ENCODE data around the gene CCDC148.

DNA sequence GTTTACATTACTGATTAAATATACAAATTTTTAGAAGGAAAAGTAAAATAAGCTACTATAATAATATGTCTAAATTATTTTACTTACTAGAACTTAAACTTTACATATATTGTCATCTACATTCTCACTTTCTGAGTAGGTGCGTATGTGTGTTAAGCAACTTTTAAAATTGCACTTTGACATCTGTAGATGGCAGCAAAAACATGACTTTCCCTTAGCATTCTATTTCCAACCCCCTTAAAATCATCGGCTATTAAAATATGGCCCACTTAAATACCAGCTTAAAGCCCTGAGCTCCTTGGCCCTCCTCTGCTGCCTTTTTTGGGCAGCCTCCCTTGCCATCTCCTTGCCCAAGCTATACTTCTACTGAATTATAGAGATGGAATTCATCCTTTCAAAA lies 276.9 kb downstream of the CCDC148 start:
- TF ChIP-seq, protein P1, sequence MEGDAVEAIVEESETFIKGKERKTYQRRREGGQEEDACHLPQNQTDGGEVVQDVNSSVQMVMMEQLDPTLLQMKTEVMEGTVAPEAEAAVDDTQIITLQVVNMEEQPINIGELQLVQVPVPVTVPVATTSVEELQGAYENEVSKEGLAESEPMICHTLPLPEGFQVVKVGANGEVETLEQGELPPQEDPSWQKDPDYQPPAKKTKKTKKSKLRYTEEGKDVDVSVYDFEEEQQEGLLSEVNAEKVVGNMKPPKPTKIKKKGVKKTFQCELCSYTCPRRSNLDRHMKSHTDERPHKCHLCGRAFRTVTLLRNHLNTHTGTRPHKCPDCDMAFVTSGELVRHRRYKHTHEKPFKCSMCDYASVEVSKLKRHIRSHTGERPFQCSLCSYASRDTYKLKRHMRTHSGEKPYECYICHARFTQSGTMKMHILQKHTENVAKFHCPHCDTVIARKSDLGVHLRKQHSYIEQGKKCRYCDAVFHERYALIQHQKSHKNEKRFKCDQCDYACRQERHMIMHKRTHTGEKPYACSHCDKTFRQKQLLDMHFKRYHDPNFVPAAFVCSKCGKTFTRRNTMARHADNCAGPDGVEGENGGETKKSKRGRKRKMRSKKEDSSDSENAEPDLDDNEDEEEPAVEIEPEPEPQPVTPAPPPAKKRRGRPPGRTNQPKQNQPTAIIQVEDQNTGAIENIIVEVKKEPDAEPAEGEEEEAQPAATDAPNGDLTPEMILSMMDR (IDR thresholded peaks at IDR 0.05) = peak; percentile 46
- TF ChIP-seq EZH2 (IDR thresholded peaks at IDR 0.05) (no peak), EZH2phosphoT487 (IDR thresholded peaks at IDR 0.05) (no peak)

Data from neural progenitor cell (in vitro differentiated cells).